Chondrocyte (in vitro differentiated cells): ENCODE measurements around the gene SEC22A. TPM values are rescaled to one million over a fixed set of nuclear protein-coding genes. Genes with fewer than 3 reads are reported as not detected.

Source experiments
- DNase-seq: peaks from one replicate; pipeline ENCODE4 v3.0.0; 2021; ENCODE audit warnings: mixed read lengths, low spot score
- H3K27ac Mint-ChIP-seq: one replicate; pipeline ENCODE4 v1.8.0; 2021; ENCODE audit warnings: mild to moderate bottlenecking, moderate library complexity, mixed read lengths; ENCODE audit not compliant: unreplicated experiment
- H3K27me3 Mint-ChIP-seq: 2 replicates; pipeline ENCODE4 v1.8.0; 2021; ENCODE audit warnings: low read depth, mixed read lengths
- H3K36me3 Mint-ChIP-seq: 2 replicates; pipeline ENCODE4 v1.8.0; 2021; ENCODE audit warnings: low read depth, mixed read lengths
- H3K4me1 Mint-ChIP-seq: 2 replicates; pipeline ENCODE4 v1.8.0; 2021; ENCODE audit warnings: low read depth, mild to moderate bottlenecking, mixed read lengths
- H3K4me3 Mint-ChIP-seq: one replicate; pipeline ENCODE4 v1.8.0; 2021; ENCODE audit warnings: mild to moderate bottlenecking, moderate library complexity, mixed read lengths; ENCODE audit not compliant: unreplicated experiment
- H3K9me3 Mint-ChIP-seq: 2 replicates; pipeline ENCODE4 v1.8.0; 2021; ENCODE audit warnings: low read depth, mixed read lengths
- total RNA-seq: library from RNA; stranded (reverse); gene quantifications from 3 replicates; pipeline ENCODE4 v1.2.1, GENCODE V29; 2021
- TF ChIP-seq, protein P1 (sequence below): fragments of 200-600 bp; sonication (generic); IDR thresholded peaks from 2 replicates; pipeline ENCODE4 v1.5.0; 2021; ENCODE audit warnings: antibody characterized with exemption, mild to moderate bottlenecking, moderate library complexity

SEC22A gene
- total RNA-seq, 1 donor from 2014 or later: 14.4 TPM

GRCh38 chr3:123167686-123168085, 34.1 kb upstream of the SEC22A start:
- TF ChIP-seq, protein P1, sequence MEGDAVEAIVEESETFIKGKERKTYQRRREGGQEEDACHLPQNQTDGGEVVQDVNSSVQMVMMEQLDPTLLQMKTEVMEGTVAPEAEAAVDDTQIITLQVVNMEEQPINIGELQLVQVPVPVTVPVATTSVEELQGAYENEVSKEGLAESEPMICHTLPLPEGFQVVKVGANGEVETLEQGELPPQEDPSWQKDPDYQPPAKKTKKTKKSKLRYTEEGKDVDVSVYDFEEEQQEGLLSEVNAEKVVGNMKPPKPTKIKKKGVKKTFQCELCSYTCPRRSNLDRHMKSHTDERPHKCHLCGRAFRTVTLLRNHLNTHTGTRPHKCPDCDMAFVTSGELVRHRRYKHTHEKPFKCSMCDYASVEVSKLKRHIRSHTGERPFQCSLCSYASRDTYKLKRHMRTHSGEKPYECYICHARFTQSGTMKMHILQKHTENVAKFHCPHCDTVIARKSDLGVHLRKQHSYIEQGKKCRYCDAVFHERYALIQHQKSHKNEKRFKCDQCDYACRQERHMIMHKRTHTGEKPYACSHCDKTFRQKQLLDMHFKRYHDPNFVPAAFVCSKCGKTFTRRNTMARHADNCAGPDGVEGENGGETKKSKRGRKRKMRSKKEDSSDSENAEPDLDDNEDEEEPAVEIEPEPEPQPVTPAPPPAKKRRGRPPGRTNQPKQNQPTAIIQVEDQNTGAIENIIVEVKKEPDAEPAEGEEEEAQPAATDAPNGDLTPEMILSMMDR: no peak
- peaks cover 7% of the 10 kb centered on the region for H3K4me1 Mint-ChIP-seq
- peaks cover 11% of the 10 kb centered on the region for H3K9me3 Mint-ChIP-seq
- H3K27me3 Mint-ChIP-seq: no peaks in the 10 kb centered on the region
- H3K36me3 Mint-ChIP-seq: peaks cover 49% of the 10 kb centered on the region
- H3K4me3 Mint-ChIP-seq: no peak overlapping the region
- no peak for DNase-seq
- H3K27ac Mint-ChIP-seq: no peak overlapping the region

DNA sequence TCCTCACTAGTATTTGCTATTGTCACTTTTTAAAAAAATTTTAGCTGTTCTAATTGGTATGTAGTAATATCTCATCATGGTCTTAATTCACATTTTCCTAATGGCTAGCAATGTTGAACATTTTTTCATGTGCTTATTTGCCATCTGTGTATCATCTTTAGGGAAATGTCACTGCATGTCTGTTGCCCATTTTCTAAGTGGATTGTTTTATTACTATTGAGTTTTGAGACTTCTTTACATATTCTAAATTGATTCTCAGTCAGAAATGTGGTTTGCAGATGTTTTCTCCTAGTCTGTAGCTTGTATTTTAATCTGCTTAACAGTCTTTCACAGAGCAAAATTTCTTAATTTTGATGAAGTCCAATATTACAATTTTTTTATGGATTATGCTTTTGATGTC, 33.6 kb upstream of the SEC22A start:
- no peak overlapping the region for H3K4me3 Mint-ChIP-seq
- TF ChIP-seq, protein P1: no peak
- peaks cover 45% of the 10 kb centered on the region for H3K36me3 Mint-ChIP-seq

GRCh38 chr3:123168605-123169004, 33.1 kb upstream of the SEC22A start:
- peaks cover 7% of the 10 kb centered on the region for H3K4me1 Mint-ChIP-seq
- no peaks in the 10 kb centered on the region for H3K27me3 Mint-ChIP-seq
- TF ChIP-seq, protein P1: no peak
- H3K4me3 Mint-ChIP-seq: no peak overlapping the region
- H3K27ac Mint-ChIP-seq: no peak overlapping the region
- H3K36me3 Mint-ChIP-seq: peaks cover 41% of the 10 kb centered on the region
- no peak for DNase-seq
- H3K9me3 Mint-ChIP-seq: peaks cover 11% of the 10 kb centered on the region

More for the DNA sequence above, 33.6 kb upstream of the SEC22A start:
- no peak for DNase-seq
- Mint-ChIP-seq H3K27me3 (no peaks in the 10 kb centered on the region), H3K9me3 (peaks cover 11% of the 10 kb centered on the region), H3K4me1 (peaks cover 7% of the 10 kb centered on the region), H3K27ac (no peak overlapping the region)

GRCh38 chr3:123169492-123169929, 32.2 kb upstream of the SEC22A start:
- TF ChIP-seq, protein P1: no peak
- H3K4me3 Mint-ChIP-seq: no peak overlapping the region
- no peak for DNase-seq
- no peaks in the 10 kb centered on the region for H3K27me3 Mint-ChIP-seq
- H3K36me3 Mint-ChIP-seq: peaks cover 35% of the 10 kb centered on the region
- no peak overlapping the region for H3K27ac Mint-ChIP-seq
- peaks cover 7% of the 10 kb centered on the region for H3K4me1 Mint-ChIP-seq
- H3K9me3 Mint-ChIP-seq: peaks cover 11% of the 10 kb centered on the region

GRCh38 chr3:123169930-123170329, 31.8 kb upstream of the SEC22A start:
- peaks cover 7% of the 10 kb centered on the region for H3K4me1 Mint-ChIP-seq
- peaks cover 9% of the 10 kb centered on the region for H3K9me3 Mint-ChIP-seq
- no peak for DNase-seq
- TF ChIP-seq, protein P1: no peak
- no peak overlapping the region for H3K4me3 Mint-ChIP-seq
- H3K27me3 Mint-ChIP-seq: no peaks in the 10 kb centered on the region
- H3K27ac Mint-ChIP-seq: no peak overlapping the region
- H3K36me3 Mint-ChIP-seq: peaks cover 31% of the 10 kb centered on the region
